Dermis microvascular lymphatic vessel endothelial cell (primary cell): Measurements from ENCODE around the gene SLC15A1. TPM values are rescaled to one million over a fixed set of nuclear protein-coding genes. Genes with fewer than 3 reads are reported as not detected.

Experiments
- DNase-seq, 2 donors: peaks; one replicate each; pipeline versions ENCODE4 v3.0.0 to v3.0.0-alpha.2; 2010; ENCODE audit warnings: low read depth in 2 of 2
- total RNA-seq: library from RNA; depleted of rRNA; stranded (reverse); fragments of >200 nt; gene quantifications from 2 replicates; pipeline ENCODE4 v1.2.1, GENCODE V29; 2014

The SLC15A1 gene
- total RNA-seq, 1 donor from 2014 or later, result not detected

- peak in 1 of 2 donors; percentile 18 for DNase-seq
These were observed 508 bp downstream of the SLC15A1 start for GRCh38 chr13:98751861-98752466.

DNA sequence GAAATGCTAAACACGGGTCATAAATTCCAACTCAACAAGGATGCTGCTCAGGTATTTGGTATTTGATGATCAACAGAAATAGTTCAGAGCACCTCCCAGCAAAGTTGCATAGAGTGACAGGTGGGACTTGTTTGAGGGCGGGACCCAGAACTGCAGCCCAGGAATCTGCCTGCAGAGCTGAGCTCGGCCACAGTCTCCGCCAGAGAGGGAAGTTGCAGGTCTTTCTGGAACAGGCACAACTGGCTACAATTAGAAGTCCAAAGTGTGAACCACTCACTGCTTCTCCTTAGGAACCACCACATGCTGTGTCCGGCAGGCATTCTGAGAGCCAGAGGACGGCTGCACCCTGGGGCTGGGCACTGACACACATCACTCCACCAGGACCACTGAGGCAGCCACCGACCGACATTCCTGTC is 1.1 kb downstream of the SLC15A1 start:
- DNase-seq, result no peak

DNA sequence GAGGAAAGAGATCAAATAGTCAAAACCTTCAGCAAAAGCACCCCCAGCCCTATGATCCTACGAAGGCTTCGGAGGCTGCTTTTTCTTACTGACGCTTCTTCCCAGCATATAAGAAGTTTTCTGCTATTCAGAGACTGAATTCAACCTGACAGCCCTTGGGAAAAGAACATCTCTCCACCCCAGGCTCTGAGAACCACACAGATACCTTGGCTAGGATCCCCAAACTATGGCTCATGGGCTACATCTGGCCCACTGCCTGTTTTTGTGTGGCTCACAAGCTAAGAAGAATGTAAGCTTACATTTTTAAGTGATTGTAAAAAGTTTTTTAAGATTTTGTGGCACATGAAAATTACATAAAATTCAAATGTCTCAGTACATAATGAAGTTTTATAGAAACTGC is 3.0 kb downstream of the SLC15A1 start:
- DNase-seq, result no peak

- no peak for DNase-seq
These were observed 5.5 kb downstream of the SLC15A1 start for GRCh38 chr13:98746968-98747367.

- no peak for DNase-seq
These were observed 9.1 kb downstream of the SLC15A1 start for GRCh38 chr13:98743377-98743776.

DNA sequence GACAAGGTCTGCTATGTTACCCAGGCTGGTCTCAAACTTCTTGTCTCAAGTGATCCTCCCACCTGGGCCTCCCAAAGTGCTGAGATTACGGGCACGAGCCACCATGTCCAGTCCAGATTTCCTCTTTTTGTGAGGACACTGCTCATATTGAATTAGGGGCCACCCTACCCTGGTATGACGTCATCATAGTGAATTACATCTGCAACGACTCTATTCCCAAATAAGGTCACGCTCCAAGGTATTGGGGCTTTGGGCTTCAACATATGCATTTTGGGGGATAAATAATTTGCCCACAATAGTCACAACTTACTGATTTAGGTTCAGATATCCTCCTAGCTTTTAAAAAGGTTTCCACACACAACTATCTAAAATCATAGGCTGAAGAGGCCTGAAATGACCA is 9.5 kb downstream of the SLC15A1 start:
- DNase-seq, result no peak

- DNase-seq, result no peak
These were observed 10.6 kb downstream of the SLC15A1 start for GRCh38 chr13:98741741-98742435.

- DNase-seq, result no peak
These were observed 12.3 kb downstream of the SLC15A1 start for GRCh38 chr13:98740131-98740530.

DNA sequence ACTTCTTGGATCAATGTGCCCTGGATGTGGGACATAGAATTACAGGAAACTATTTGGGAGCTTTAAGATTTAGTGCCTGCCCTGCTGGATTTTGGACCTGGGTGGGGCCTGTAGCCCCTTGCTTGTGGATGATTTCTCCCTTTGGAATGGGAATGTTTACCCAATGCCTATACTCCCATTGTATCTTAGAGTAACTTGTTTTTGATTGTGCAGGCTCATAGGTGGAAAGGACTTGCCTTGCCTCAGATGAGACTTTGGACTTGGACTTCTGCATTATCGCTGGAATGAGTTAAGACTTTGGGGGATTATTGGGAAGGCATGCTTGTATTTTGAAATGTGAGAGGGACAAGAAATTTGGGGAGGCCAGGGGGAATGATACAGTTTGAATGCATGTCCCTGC is 13.5 kb downstream of the SLC15A1 start:
- DNase-seq, result no peak

DNA sequence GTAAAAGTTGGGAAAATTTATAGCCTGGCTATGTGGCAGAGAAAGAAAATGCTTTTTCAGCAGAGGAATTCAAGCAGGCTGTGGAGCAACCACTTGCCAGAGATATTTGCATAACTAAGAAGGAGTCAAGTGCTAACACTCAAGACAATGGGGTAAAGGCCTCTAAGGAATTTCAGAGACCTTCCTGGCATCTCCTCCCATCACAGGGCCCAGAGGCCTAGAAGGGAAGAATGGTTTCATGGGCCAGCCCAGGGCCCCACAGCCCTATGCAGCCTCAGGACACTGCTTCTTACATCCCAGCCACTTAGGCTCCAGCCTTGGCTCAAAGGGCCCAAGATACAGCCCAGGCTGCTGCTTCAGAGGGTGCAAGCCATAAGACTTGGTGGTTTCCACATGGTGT is 14.3 kb downstream of the SLC15A1 start:
- DNase-seq, result no peak

- DNase-seq, result no peak
These were observed 20.5 kb downstream of the SLC15A1 start for GRCh38 chr13:98731925-98732324.

DNA sequence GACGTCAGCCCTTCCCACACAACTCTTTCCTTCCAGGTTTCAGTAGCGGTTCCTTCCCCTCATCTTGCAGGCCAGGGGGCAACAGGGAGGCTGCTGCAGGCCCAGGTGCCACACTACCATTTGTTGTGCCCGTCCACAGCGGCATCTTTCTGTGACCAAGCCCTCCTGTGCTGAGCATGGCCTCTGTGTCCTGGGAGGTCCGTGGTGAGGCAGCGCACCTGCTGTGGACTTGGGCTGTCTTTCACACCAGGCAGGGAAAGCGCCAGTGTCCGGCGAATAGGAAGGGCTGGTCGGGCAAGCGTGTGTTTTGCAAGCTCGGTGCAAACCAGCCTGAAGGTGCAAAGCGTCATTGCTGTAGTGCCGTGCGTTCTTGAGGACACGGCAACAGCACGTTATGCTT is 21.4 kb downstream of the SLC15A1 start:
- DNase-seq, result no peak

- DNase-seq, result no peak
These were observed 22.0 kb downstream of the SLC15A1 start for GRCh38 chr13:98730441-98730840.

- DNase-seq, result no peak
These were observed 22.8 kb downstream of the SLC15A1 start for GRCh38 chr13:98729658-98730057.

DNA sequence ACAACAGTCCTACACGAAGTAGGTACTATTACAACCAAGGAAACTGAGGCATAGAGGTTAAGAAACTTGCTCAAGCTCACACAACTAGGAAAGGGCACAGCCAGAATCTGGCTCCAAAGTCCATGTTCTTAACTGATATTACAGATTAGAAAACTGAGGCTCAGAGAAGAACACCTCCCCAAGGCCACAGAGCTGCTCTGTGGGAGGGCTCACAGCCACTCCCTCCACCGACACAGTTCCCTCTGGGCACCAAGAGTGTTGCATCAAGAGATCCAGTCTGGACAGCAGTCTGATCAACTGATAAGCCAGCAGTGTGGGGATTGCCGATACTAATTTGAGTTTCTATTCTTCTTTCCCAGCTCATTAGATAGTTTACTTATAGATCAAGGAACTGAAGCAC is 29.5 kb downstream of the SLC15A1 start:
- no peak for DNase-seq

DNA sequence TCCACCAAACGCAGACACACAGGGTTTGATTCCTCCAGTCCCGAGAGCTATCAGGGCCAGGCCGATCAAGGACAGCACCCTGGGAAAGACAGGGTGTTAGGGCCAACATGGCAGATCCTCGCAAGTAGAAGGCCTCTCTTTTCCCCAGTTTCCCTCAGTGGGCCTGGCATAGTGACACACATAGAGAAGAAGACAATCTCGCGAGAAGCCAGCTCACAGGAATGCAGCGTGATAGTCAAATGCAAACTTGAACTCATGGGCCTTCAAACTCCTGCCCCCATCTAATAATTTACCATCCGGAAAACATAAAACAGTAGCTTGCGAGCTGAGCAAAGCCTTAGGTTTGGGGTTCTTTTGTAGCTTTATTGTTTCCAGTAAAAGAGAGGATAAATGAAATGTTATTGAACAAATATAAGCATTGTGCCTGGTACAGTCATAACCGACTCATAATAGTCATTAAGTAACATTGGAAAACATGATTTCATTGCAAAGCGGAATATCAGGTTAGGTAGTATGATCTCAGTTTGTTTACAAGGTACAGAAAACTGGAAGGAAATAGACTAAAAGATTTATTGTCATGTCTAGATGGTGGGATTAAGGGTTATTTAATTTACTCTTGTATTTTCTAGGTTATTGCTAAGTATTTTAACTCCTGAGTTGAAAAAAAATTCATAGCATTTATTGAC is 30.5 kb downstream of the SLC15A1 start:
- DNase-seq, result no peak

DNA sequence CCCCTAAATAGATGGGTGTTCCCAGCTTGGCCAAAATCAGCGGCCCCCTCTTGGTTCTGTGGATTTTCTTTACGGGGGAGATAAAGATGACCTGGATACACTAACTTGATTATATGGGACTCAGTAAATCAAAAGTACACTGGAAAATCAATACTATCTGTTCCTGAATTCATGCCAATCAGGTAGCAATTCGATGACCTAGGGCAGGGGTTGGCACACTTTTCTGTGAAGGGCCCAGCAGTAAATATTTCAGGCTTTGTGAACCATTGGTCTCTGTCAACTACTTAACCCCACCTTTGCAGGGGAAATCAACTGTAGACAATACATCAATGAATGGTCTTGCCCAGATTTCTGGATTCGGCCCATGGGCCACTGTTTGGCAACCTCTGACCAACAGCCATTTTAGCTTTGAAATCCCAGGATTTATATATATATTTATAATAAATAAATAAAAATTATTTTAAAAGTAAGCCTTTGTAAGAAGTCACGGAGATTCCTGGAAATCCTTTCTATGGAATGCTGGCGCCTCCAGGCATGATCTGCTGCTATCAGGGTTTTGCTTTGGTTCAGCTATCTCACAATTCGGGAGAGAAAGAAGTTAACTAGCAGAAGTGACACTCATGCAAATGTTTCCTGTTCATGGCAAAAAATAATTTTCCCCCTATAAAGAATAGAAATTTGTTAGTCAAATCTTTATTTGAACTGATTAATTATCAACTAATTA is 32.8 kb downstream of the SLC15A1 start:
- no peak for DNase-seq

DNA sequence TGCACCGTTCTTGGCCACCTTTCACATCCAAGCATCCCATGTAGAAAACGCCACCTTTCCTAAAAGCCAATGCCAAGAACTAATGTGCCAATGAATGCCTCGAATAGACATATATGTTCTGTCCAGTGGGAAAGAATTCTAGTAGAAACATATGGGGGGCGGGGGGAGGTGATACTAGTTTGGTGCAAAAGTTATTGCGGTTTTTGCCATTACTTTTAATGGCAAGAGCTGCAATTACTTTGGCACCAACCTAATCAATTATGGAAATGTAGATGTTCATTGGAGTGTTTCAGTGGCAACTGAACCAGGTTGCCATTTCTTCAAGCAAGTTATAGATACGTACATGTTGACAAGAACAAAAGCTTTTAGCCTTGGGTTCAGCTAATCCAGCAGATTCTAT is 34.6 kb downstream of the SLC15A1 start:
- no peak for DNase-seq

GRCh38 chr13:98717256-98717655 is 35.2 kb downstream of the SLC15A1 start:
- no peak for DNase-seq

DNA sequence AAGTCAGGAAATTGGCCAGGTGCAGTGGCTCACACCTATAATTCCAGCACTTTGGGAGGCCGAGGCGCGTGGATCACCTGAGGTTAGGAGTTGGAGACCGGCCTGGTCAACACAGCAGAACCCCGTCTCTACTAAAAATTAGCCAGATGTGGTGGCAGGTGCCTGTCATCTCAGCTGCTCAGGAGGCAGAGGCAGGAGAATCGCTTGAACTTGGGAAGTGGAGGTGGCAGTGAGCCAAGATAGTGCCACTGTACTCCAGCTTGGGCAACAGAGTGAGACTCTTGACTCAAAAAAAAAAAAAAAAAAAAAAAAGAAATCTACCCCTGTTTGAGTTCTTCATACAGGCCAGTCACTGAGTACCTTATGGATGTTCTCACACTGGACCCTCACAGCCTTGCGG is 42.0 kb downstream of the SLC15A1 start:
- DNase-seq, result no peak

- no peak for DNase-seq
These were observed 45.0 kb downstream of the SLC15A1 start for GRCh38 chr13:98707281-98707999.
